Fibroblast of lung (primary cell): ENCODE measurements around the gene OR5D16. TPM values are rescaled to one million over a fixed set of nuclear protein-coding genes. Genes with fewer than 3 reads are reported as not detected.

Experiments
- DNase-seq, 2 donors: peaks; one replicate each; pipeline versions ENCODE4 v3.0.0 to v3.0.0-alpha.2; 2010; ENCODE audit warnings: low read depth in 2 of 2
- H2AFZ ChIP-seq: 2 replicates; pipeline ENCODE4 v1.5.1; 2012; ENCODE audit warnings: low read length, control low read depth, inconsistent platforms
- H3K27ac ChIP-seq: 2 replicates; pipeline ENCODE4 v1.5.1; 2011; ENCODE audit warnings: low read length, control low read depth; ENCODE audit not compliant: insufficient read depth
- H3K27me3 ChIP-seq: 2 replicates; pipeline ENCODE4 v1.5.1; 2011; ENCODE audit warnings: mild to moderate bottlenecking, low read length; ENCODE audit not compliant: control insufficient read depth, insufficient read depth
- H3K36me3 ChIP-seq: 2 replicates; pipeline ENCODE4 v1.5.1; 2011; ENCODE audit warnings: low read length; ENCODE audit not compliant: control insufficient read depth, insufficient read depth
- H3K4me1 ChIP-seq: 2 replicates; pipeline ENCODE4 v1.5.1; 2011; ENCODE audit warnings: low read length; ENCODE audit not compliant: control insufficient read depth, insufficient read depth; ENCODE audit errors: extremely low read depth
- H3K4me2 ChIP-seq: 2 replicates; pipeline ENCODE4 v1.5.1; 2011; ENCODE audit warnings: low read length, control low read depth; ENCODE audit not compliant: insufficient read depth; ENCODE audit errors: extremely low read depth
- H3K4me3 ChIP-seq, 4 experiments: fragments of 200-600 bp in 1 of 4; sonication (generic) in 1 of 4; replicated peaks in 1 of 4; 2 replicates each; pipeline ENCODE4 v1.5.1; 2011 to 2016; ENCODE audit warnings: low read length in 4 of 4, low read depth in 3 of 4, mild to moderate bottlenecking in 3 of 4, control low read depth in 2 of 4, inconsistent platforms in 1 of 4, mixed read lengths in 1 of 4; ENCODE audit not compliant: insufficient read depth in 1 of 4; ENCODE audit errors: control extremely low read depth in 1 of 4
- H3K79me2 ChIP-seq: 2 replicates; pipeline ENCODE4 v1.5.1; 2012; ENCODE audit warnings: mild to moderate bottlenecking, low read length, inconsistent platforms; ENCODE audit not compliant: control insufficient read depth, insufficient read depth
- H3K9ac ChIP-seq: 2 replicates; pipeline ENCODE4 v1.5.1; 2011; ENCODE audit warnings: mild to moderate bottlenecking, low read length, control low read depth; ENCODE audit not compliant: insufficient read depth
- H3K9me3 ChIP-seq: 2 replicates; pipeline ENCODE4 v1.5.1; 2012; ENCODE audit warnings: low read depth, low read length; ENCODE audit not compliant: control insufficient read depth, insufficient read depth
- H4K20me1 ChIP-seq: 2 replicates; pipeline ENCODE4 v1.5.1; 2011; ENCODE audit warnings: low read length; ENCODE audit not compliant: control insufficient read depth, insufficient read depth; ENCODE audit errors: extremely low read depth
- CTCF ChIP-seq, 2 donors: IDR thresholded peaks in 1 of 2; conservative IDR thresholded peaks in 1 of 2; 1 replicate in 1 of 2; 2 replicates in 1 of 2; pipeline ENCODE4 v1.5.1; 2011 to 2012; ENCODE audit warnings: low read length in 2 of 2, control low read depth in 1 of 2, inconsistent platforms in 1 of 2, low read depth in 1 of 2, mild to moderate bottlenecking in 1 of 2
- EZH2 ChIP-seq: IDR thresholded peaks from 2 replicates; pipeline ENCODE4 v1.5.1; 2012; ENCODE audit warnings: low read length, control low read depth, mild to moderate bottlenecking; ENCODE audit errors: missing control alignments
- polyA plus RNA-seq, 2 donors: library from polyadenylated mRNA; depleted of rRNA in 1 of 2; stranded (reverse) in 1 of 2; unstranded in 1 of 2; fragments of >200 nt; gene quantifications; 2 replicates each; pipeline ENCODE4 v1.2.1, GENCODE V29; 2011 to 2012; ENCODE audit warnings: missing spikeins in 1 of 2
- total RNA-seq: library from RNA; depleted of rRNA; stranded (reverse); fragments of >200 nt; gene quantifications from 2 replicates; pipeline ENCODE4 v1.2.1, GENCODE V29; 2014

Gene OR5D16
- total and polyA plus RNA-seq, 2 donors (not counting 1 experiment from before 2014, with no cell fraction given), result not detected

- H3K9me3 ChIP-seq, result no peaks in the 10 kb centered on the region
- no peak for TF ChIP-seq EZH2
- TF ChIP-seq CTCF (conservative IDR thresholded peaks at IDR 0.05 in 1 of 2, IDR thresholded peaks at IDR 0.05 in 1 of 2; ENCODE audit: low read depth in 1 of 2, low read length in 2 of 2), result no peak
- H3K27ac ChIP-seq, result no peak within 1 kb of the TSS
- DNase-seq, result no peak
- no peaks in the 10 kb centered on the region for H3K4me1 ChIP-seq
- no peaks in the 10 kb centered on the region for H3K36me3 ChIP-seq
- no peaks in the 10 kb centered on the region for H3K79me2 ChIP-seq
- H2AFZ ChIP-seq, result no peak within 1 kb of the TSS
- no peak within 1 kb of the TSS for H3K4me3 ChIP-seq
- no peak within 1 kb of the TSS for H3K9ac ChIP-seq
- H3K4me2 ChIP-seq, result no peak within 1 kb of the TSS
- no peaks in the 10 kb centered on the region for H3K27me3 ChIP-seq
- H4K20me1 ChIP-seq, result no peaks in the 10 kb centered on the region
Observed at GRCh38 chr11:55795256-55795655, 43.3 kb upstream of the OR5D16 start, which contains the start of gene OR5D14. Gene OR5D14, plus strand, starts transcription at chr11:55795556. Its CDS starts 0 bp downstream, at chr11:55795556.

- Histone ChIP-seq H3K4me1 (no peaks in the 10 kb centered on the region), H3K27ac (no peak overlapping the region), H3K27me3 (no peaks in the 10 kb centered on the region), H3K79me2 (no peaks in the 10 kb centered on the region), H2AFZ (no peak overlapping the region), H4K20me1 (no peaks in the 10 kb centered on the region), H3K9ac (no peak overlapping the region), H3K36me3 (no peaks in the 10 kb centered on the region), H3K4me3 (no peak overlapping the region), H3K4me2 (no peak overlapping the region), H3K9me3 (no peaks in the 10 kb centered on the region)
- no peak for DNase-seq
- TF ChIP-seq EZH2 (no peak), CTCF (conservative IDR thresholded peaks at IDR 0.05 in 1 of 2, IDR thresholded peaks at IDR 0.05 in 1 of 2; ENCODE audit: low read depth in 1 of 2, low read length in 2 of 2) (no peak)
Observed at GRCh38 chr11:55806248-55806647, 32.3 kb upstream of the OR5D16 start.

GRCh38 chr11:55811067-55811466, 27.5 kb upstream of the OR5D16 start, which contains the start of gene OR5L1:
Gene OR5L1, plus strand, starts transcription at chr11:55811367. Its CDS starts 100 bp downstream, at chr11:55811467.
- no peaks in the 10 kb centered on the region for H3K36me3 ChIP-seq
- no peak within 1 kb of the TSS for H3K9ac ChIP-seq
- H3K9me3 ChIP-seq, result no peaks in the 10 kb centered on the region
- no peaks in the 10 kb centered on the region for H3K79me2 ChIP-seq
- no peak within 1 kb of the TSS for H3K27ac ChIP-seq
- H2AFZ ChIP-seq, result no peak within 1 kb of the TSS
- H4K20me1 ChIP-seq, result no peaks in the 10 kb centered on the region
- DNase-seq, result no peak
- no peak for TF ChIP-seq CTCF (conservative IDR thresholded peaks at IDR 0.05 in 1 of 2, IDR thresholded peaks at IDR 0.05 in 1 of 2; ENCODE audit: low read depth in 1 of 2, low read length in 2 of 2)
- TF ChIP-seq EZH2, result no peak
- H3K4me1 ChIP-seq, result no peaks in the 10 kb centered on the region
- no peak within 1 kb of the TSS for H3K4me3 ChIP-seq
- H3K27me3 ChIP-seq, result no peaks in the 10 kb centered on the region
- no peak within 1 kb of the TSS for H3K4me2 ChIP-seq
